Activated CD8-positive, alpha-beta memory T cell treated with anti-CD3 and anti-CD28 coated beads, Interleukin-2, amount 50 U/mL, for 24 hours (primary cell): ENCODE data around the gene SCAF1.

Experiments
- DNase-seq: peaks from one replicate; pipeline ENCODE4 v3.0.0-alpha.2; 2020; ENCODE audit errors: extremely low read depth

Gene SCAF1

GRCh38 chr19:49643466-49643865 is 1.5 kb downstream of the SCAF1 start:
- no peak for DNase-seq

GRCh38 chr19:49645592-49645991 is 3.6 kb downstream of the SCAF1 start:
- DNase-seq: no peak

- no peak for DNase-seq
These were observed 4.0 kb downstream of the SCAF1 start for GRCh38 chr19:49645995-49646394.

GRCh38 chr19:49646586-49646985 is 4.6 kb downstream of the SCAF1 start:
- DNase-seq: no peak

- no peak for DNase-seq
These were observed 9.2 kb downstream of the SCAF1 start for GRCh38 chr19:49651029-49651819.

- DNase-seq: no peak
These were observed 10.0 kb downstream of the SCAF1 start for GRCh38 chr19:49651820-49652550.

- DNase-seq: no peak
These were observed 10.8 kb downstream of the SCAF1 start for GRCh38 chr19:49652551-49653465.

- DNase-seq: no peak
These were observed 11.4 kb downstream of the SCAF1 start for GRCh38 chr19:49653466-49653806.

- no peak for DNase-seq
These were observed 12.6 kb downstream of the SCAF1 start for GRCh38 chr19:49654581-49654980.

GRCh38 chr19:49655570-49656455 is 13.8 kb downstream of the SCAF1 start:
- DNase-seq: no peak

- no peak for DNase-seq
These were observed 14.6 kb downstream of the SCAF1 start for GRCh38 chr19:49656456-49657109.

GRCh38 chr19:49657493-49658138 is 15.6 kb downstream of the SCAF1 start:
- DNase-seq: no peak

GRCh38 chr19:49658139-49658517 is 16.1 kb downstream of the SCAF1 start:
- DNase-seq: no peak

GRCh38 chr19:49658566-49659442 is 16.8 kb downstream of the SCAF1 start:
- no peak for DNase-seq

- no peak for DNase-seq
These were observed 18.4 kb downstream of the SCAF1 start for GRCh38 chr19:49660338-49660961.

- no peak for DNase-seq
These were observed 20.0 kb downstream of the SCAF1 start for GRCh38 chr19:49662011-49662410.

GRCh38 chr19:49663224-49663623 is 21.2 kb downstream of the SCAF1 start:
- no peak for DNase-seq

- peak; percentile 75 for DNase-seq
These were observed 22.4 kb downstream of the SCAF1 start for GRCh38 chr19:49664171-49665035.
